Bone marrow (tissue), 2 donors: ENCODE results near the gene RAPGEF5.

ENCODE experiments used
- DNase-seq, 2 donors: peaks; one replicate each; lab custom pipeline; 2025; lab: John Stamatoyannopoulos, UW

Gene RAPGEF5

DNA sequence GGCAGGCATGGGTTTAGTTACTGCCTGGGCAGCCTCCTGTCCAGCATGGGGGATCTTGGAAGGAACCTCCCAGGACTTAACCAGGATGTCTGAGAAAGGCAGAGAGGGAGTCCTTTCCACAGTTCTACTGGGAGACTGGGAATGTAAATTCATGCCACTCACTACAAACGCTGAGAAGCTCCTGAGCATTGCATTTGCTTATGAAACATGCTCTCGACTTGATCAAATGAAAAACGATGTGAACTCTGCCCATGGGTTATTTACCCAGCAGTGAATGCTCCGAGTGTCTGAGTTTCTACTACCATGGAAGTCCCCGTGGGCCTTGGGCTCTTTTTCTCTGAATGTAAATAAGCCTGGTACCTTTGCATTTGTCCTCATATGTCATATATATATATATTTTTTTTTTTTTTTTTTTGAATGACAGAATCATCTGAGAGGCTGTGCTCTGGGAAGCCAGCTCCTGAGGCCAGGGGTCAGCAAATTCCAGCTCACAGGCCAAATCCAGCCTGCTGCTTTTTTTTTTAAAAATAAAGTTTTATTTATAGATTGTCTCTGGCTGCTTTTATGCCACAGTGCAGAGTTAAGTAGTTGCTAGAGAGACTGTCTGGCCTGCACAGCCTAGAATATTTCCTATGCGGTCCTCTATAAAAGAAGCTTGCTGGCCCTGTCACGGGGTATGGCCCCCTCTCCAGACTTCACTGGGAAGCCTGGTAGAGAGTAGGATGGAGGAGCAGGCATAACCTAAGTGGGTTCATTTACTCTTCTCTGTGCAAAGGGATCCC is 21.4 kb upstream of the RAPGEF5 start:
- no peak for DNase-seq

GRCh38 chr7:22377703-22378102 is 20.7 kb upstream of the RAPGEF5 start:
- DNase-seq, result no peak

DNA sequence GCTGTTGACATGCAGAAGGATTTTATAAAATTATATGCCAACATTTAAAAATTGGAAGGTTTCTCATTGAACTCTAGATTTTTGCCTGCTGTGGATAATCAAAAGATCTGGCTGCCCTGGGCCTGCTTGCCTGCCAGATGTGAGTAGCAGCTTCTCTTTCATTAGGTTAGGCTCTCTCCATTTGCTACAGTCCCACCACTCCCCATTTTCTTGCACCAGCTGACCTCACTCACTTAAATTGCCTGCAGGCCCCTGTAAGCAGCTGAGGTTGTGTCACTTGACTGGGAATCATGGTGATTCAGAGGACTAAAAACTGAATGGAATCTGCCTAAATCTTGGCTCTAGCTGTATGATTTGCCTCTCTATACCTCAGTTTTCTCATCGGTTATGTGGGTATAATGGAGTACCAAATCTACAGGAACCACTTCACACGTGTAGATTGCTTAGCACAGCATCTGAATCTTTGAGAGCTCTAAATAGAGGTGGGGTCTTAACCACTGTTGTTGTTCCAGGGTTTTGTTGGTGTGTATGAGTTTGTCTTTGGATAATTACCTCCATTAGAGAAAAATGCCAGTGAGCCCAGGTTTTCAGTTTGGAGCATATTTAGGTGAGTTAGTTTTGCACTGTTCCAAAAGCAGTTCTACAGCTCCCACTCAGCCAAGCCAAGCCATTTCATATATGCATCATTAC is 18.6 kb upstream of the RAPGEF5 start:
- no peak for DNase-seq

- DNase-seq, result no peak
Measured at GRCh38 chr7:22373911-22374310, 17.0 kb upstream of the RAPGEF5 start.

DNA sequence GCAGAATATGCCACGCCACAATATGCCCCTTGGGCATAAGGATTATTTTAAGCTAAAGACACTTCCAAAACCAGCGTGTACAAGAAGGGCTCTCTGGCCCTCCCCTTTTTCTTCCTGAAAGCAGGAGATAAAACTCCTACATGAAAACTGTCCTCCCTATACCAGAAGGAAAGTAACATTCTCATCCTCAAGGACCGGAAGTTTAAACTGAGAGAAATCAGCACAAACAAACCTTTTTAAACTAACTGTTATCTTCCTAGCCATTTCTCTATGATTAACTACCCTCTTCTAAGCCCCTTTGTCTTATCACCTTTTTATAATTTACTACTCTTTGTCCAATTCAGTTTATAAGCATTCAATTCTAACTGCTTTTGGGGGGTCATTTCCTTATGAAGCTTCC is 16.4 kb upstream of the RAPGEF5 start:
- DNase-seq, result no peak

- DNase-seq, result no peak
Measured at GRCh38 chr7:22372863-22373262, 15.9 kb upstream of the RAPGEF5 start.

DNA sequence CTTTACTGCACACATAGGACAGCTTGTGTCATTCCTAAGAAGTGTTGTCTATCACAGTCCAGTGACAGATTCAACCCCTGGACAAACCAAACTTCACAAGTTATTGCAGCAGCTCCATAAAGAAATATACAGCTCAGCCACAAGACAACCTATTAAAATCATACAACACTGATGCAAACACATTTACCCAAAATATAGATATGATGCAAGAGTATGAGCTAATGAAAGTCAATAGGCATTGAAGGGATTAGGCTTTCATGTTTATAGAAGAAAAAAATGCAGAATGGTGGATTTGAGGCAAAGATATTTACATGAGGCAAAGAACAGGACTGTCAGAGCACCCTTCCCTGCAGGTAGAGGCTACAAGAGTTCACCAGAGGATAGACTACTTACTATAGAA is 14.9 kb upstream of the RAPGEF5 start:
- DNase-seq, result no peak

GRCh38 chr7:22364900-22365299 is 7.9 kb upstream of the RAPGEF5 start:
- DNase-seq, result no peak

- no peak for DNase-seq
Measured at GRCh38 chr7:22363756-22364422, 6.9 kb upstream of the RAPGEF5 start.

- no peak for DNase-seq
Measured at GRCh38 chr7:22361795-22362194, 4.8 kb upstream of the RAPGEF5 start.

DNA sequence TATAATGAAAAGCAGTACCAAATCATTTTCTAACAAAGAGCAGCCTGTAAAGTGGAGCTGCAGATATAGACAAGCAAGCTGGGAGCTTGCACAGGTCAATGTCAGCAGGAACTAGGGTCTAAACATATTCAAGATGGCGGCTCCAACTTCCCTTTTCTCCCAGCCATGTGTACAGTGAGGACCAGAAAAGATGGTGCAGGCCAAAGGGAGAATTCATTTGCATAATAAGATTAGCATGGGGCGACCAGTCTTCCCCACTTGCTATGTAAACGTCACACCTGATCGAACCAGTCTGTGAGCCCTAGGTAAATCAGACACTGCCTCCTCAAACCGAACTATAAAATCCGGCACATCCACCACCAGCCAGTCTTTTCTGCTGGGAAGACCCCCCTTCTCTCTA is 4.4 kb upstream of the RAPGEF5 start:
- DNase-seq, result no peak

DNA sequence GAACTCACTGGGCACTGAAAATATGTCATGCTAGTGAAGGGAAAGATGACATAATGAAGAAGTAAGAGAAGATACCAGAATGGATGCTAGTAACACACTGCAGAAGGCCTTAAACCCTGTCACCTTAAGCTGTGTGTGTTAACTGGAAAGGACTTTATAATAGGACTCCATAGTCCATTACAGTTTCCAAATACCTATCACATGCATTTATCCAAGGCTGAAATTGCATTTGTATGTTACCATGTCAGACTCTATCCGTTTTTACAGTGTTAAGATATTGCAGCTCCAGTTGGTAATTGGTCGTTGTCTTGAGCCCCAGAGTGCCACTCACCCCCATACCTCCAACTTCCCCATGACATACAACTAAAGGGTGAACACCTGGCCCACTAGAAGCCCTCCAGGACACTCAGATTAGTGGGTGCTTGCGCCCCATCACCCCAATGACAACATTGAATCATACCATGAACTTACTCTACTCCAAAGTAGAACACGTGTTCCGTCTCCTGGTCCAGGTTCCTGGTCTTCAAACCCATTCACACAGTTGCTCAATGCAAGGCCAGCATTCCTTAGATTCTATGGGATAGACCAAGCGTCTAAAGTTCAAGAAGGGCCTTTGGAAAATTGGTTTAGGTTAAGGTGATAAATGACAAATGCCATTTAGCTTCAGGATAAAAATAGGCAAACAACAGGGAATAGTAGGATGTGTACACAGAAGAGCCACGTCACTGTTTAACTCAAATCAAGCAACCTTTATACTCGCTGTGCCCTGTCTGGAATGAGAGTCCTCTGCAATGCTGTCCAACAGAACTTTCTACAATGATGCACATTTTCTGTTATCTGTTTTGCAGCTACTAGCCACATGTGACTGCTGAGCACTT is 2.1 kb upstream of the RAPGEF5 start:
- no peak for DNase-seq

GRCh38 chr7:22357311-22358175 is 589 bp upstream of the RAPGEF5 start:
- DNase-seq, result no peak

DNA sequence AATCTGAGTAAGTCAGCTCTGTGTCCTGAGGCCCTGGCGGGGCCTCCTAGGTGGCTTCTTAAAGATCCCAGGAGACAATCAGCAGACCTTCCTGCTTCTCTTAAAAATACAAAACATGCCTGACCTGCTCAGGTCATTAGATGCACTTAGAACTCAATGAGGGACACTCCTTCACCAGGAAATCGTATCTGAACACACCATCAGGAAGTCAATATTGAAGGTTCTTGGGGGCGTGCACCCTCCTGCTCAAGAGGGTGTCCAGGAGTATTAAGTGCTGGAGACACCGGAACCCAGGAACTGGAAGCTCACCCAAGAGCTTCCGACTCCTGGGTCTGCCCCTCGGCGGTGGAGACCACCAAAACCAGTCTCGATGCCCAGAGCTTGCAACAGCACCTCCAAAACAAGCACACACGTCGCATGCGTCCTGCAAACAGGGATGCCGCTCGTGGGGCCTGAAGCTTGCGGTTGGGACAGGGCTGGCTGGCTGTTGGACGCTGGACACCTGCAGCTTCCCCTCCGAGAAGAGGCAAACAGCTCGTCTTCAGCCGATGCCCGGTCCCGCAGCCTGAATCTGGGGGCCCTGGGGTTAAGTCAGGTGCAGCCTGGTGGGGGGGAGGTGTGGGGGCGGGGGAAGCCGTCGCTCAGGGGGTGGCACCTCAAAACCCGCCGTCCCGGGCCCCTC is 803 bp downstream of the RAPGEF5 start:
- no peak for DNase-seq

GRCh38 chr7:22355620-22356009 is 1.3 kb downstream of the RAPGEF5 start:
- DNase-seq, result no peak

- DNase-seq, result no peak
Measured at GRCh38 chr7:22354462-22354861, 2.5 kb downstream of the RAPGEF5 start.

DNA sequence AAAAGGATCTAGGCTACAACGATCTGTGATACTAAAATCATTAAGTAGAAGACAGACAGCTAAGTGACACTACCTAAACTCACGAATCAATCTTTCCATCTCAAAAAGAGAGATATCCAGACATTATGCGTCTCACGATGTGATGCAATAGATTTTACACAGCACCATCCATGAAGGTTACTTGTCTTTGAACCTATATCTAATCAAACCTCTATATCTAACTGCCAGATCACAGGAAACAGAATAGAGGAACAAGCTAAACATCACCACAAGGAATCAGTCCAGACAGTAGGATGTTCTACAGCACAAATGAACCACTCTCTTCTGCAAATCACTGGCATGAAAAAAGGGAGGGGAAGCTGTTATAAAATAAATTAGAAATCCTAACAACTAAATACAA is 4.1 kb downstream of the RAPGEF5 start:
- DNase-seq, result no peak

- no peak for DNase-seq
Measured at GRCh38 chr7:22351878-22352277, 5.1 kb downstream of the RAPGEF5 start.

DNA sequence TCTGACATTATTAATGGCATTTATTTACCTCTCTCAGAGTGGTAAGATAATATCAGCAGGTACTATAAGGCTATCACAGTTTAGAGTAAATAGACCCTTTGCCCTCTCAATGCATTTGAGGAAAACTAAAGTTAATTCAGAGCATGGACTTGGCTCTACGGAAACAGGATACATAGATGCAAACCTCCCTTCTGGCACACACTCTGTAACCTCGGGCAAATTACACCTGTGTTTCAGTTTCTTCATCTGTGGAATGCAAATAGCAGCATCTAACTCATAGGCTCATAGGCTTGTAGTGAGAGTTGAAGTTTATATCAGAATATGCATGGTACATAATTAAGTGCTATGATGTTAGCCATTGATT is 5.6 kb downstream of the RAPGEF5 start:
- DNase-seq, result no peak

DNA sequence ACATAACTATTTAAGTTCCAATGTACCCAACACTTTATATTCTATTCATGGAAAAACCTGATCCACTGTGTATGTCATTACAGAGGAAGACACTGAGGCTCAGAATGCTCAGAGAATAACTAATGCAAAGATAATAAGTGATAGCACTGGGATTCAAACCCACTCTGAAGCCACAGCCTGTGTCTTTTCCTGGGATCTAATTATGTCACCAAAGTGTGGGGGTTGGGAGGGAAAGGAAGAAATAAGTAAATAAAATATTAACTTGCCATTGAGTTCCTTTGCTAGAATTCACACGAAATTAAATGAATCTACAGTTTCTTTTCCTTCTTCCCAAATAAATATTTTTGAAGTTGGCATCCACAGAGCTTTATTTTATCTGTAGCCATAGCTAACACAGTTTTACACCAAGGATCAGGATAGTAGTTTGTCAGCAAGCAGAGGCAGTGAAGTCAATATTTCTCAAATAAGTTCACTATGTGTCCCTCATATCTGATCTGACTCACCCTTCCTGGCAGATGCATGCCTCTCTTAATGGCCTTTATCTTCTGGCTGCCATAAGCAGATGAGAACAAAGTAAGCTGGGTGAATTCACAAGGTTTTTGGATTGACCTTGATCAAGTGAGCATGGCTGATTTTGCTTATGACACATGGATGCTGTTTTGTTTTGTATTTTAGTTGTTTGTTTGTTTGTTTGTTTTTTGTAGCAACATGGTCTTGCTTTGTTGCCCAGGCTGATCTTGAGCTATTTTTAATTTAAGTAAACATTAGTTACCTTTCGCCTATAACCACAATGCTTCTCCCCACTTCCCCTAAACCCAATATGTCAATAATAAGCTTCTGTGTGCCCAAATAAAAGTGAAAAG is 6.3 kb downstream of the RAPGEF5 start:
- DNase-seq, result no peak
